ENCODE measurements around the gene NPB. TPM values are rescaled to one million over a fixed set of nuclear protein-coding genes. Genes with fewer than 3 reads are reported as not detected.

Gene NPB
- total and polyA plus RNA-seq, 2 donors (not counting 1 experiment from before 2014, with no cell fraction given) = 0.44 TPM; not detected in 1

- intact Hi-C loops (cut with micrococcal nuclease) = no loop called here
- CTCF ChIA-PET = no interaction called here
- Histone ChIP-seq H2AFZ (ENCODE audit: insufficient read depth, low read depth, low read length, poor library complexity, severe bottlenecking) (no peak overlapping the region), H3K9ac (ENCODE audit: low read length) (no peak overlapping the region), H3K27ac (ENCODE audit: low read length in 2 of 2) (no peak overlapping the region), H3K27me3 (replicated peaks in 1 of 4; ENCODE audit: control extremely low read depth in 1 of 4, control insufficient read depth in 3 of 4, insufficient read depth in 4 of 4, low read length in 3 of 4) (peaks cover 0 to 21% (median 0%) of the 10 kb centered on the region in 4 experiments), H3K36me3 (replicated peaks in 1 of 2; ENCODE audit: control extremely low read depth in 1 of 2, control insufficient read depth in 1 of 2, extremely low read depth in 1 of 2, insufficient read depth in 2 of 2, low read length in 1 of 2) (no peaks in the 10 kb centered on the region), H3K4me3 (ENCODE audit: control extremely low read depth in 1 of 5, extremely low read depth in 1 of 5, insufficient read depth in 1 of 5, low read depth in 2 of 5, low read length in 4 of 5) (no peak overlapping the region), H3K4me1 (ENCODE audit: control insufficient read depth in 2 of 2, insufficient read depth in 2 of 2, low read length in 2 of 2) (no peaks in the 10 kb centered on the region), H3K4me2 (replicated peaks; ENCODE audit: low read depth, low read length, poor library complexity, severe bottlenecking) (no peak overlapping the region), H3K79me2 (ENCODE audit: control insufficient read depth, insufficient read depth, low read length) (no peaks in the 10 kb centered on the region), H3K9me3 (ENCODE audit: control extremely low read depth in 1 of 3, control insufficient read depth in 2 of 3, insufficient read depth in 1 of 3, low read length in 2 of 3) (no peaks in the 10 kb centered on the region), H4K20me1 (ENCODE audit: control insufficient read depth, insufficient read depth, low read length, poor library complexity, severe bottlenecking) (no peaks in the 10 kb centered on the region)
- ATAC-seq (ENCODE audit: low read depth) = no peak
- Mint-ChIP-seq H3K27me3 (peaks cover 5% of the 10 kb centered on the region), H3K4me3 (no peak overlapping the region), H3K27ac (no peak overlapping the region), H3K4me1 (no peaks in the 10 kb centered on the region), H3K9me3 (ENCODE audit: insufficient read depth) (no peaks in the 10 kb centered on the region)
- POLR2A ChIA-PET = no interaction called here
- TF ChIP-seq CTCF (IDR thresholded peaks at IDR 0.05) (no peak), EZH2 (IDR thresholded peaks at IDR 0.05; ENCODE audit: borderline replicate concordance, insufficient read depth, low read depth, low read length, poor library complexity, severe bottlenecking) (no peak)
- 67% methylated on average over 10 of the region's 13 CpGs for WGBS (ENCODE audit: insufficient coverage)
- DNase-seq = no peak
Observed at GRCh38 chr17:81951785-81952684, 50.0 kb downstream of the NPB start.

Other genes starting within 250 kb of the NPB start
- 0.69 and 0.92 TPM in 2 replicates for gene PDE6G, start 245.7 kb upstream of the NPB start, total RNA-seq
- 1.1 and 1.6 TPM in 2 replicates for gene PDE6G, start 245.7 kb upstream of the NPB start, polyA plus RNA-seq
- 38.6 and 39.5 TPM in 2 replicates for gene OXLD1, start 235.6 kb upstream of the NPB start, total RNA-seq
- gene OXLD1, start 235.6 kb upstream of the NPB start, polyA plus RNA-seq = 53.5 and 102 TPM in 2 replicates
- 36.0 and 41.7 TPM in 2 replicates for gene CCDC137, start 235.5 kb upstream of the NPB start, total RNA-seq
- 12.9 and 18.8 TPM in 2 replicates for gene CCDC137, start 235.5 kb upstream of the NPB start, polyA plus RNA-seq
- 32.5 and 35.3 TPM in 2 replicates for gene ARL16, start 218.4 kb upstream of the NPB start, total RNA-seq
- 61.4 and 101 TPM in 2 replicates for gene ARL16, start 218.4 kb upstream of the NPB start, polyA plus RNA-seq
- 184 and 190 TPM in 2 replicates for gene HGS, start 218.2 kb upstream of the NPB start, total RNA-seq
- gene HGS, start 218.2 kb upstream of the NPB start, polyA plus RNA-seq = 206 and 220 TPM in 2 replicates
- gene MRPL12, start 198.9 kb upstream of the NPB start, total RNA-seq = 23.8 and 24.1 TPM in 2 replicates
- 15.9 and 25.6 TPM in 2 replicates for gene MRPL12, start 198.9 kb upstream of the NPB start, polyA plus RNA-seq
- gene SLC25A10, start 190.0 kb upstream of the NPB start, total RNA-seq = 5.0 and 6.5 TPM in 2 replicates
- 2.9 and 3.9 TPM in 2 replicates for gene SLC25A10, start 190.0 kb upstream of the NPB start, polyA plus RNA-seq
- not detected in 2 replicates for gene GCGR, start 98.1 kb upstream of the NPB start, total RNA-seq
- not detected in 2 replicates for gene GCGR, start 98.1 kb upstream of the NPB start, polyA plus RNA-seq
- gene MCRIP1, start 68.9 kb upstream of the NPB start, total RNA-seq = 69.7 and 74.3 TPM in 2 replicates
- 59.2 and 84.0 TPM in 2 replicates for gene MCRIP1, start 68.9 kb upstream of the NPB start, polyA plus RNA-seq
- not detected in 2 replicates for gene PPP1R27, start 67.2 kb upstream of the NPB start, total RNA-seq
- gene PPP1R27, start 67.2 kb upstream of the NPB start, polyA plus RNA-seq = not detected in 2 replicates
- gene P4HB, start 41.7 kb upstream of the NPB start, total RNA-seq = 191 and 197 TPM in 2 replicates
- gene P4HB, start 41.7 kb upstream of the NPB start, polyA plus RNA-seq = 37.4 and 42.5 TPM in 2 replicates
- 262 and 263 TPM in 2 replicates for gene ARHGDIA, start 30.9 kb upstream of the NPB start, total RNA-seq
- 510 and 744 TPM in 2 replicates for gene ARHGDIA, start 30.9 kb upstream of the NPB start, polyA plus RNA-seq
- 49.7 and 52.1 TPM in 2 replicates for gene ALYREF, start 10.7 kb upstream of the NPB start, total RNA-seq
- gene ALYREF, start 10.7 kb upstream of the NPB start, polyA plus RNA-seq = 102 and 128 TPM in 2 replicates
- 39.5 and 43.3 TPM in 2 replicates for gene ANAPC11, start 10.5 kb upstream of the NPB start, total RNA-seq
- gene ANAPC11, start 10.5 kb upstream of the NPB start, polyA plus RNA-seq = 110 and 120 TPM in 2 replicates
- gene PCYT2, start 9.2 kb downstream of the NPB start, total RNA-seq = 34.2 and 34.9 TPM in 2 replicates
- 33.4 and 38.7 TPM in 2 replicates for gene PCYT2, start 9.2 kb downstream of the NPB start, polyA plus RNA-seq
- gene SIRT7, start 15.9 kb downstream of the NPB start, total RNA-seq = 82.7 and 83.2 TPM in 2 replicates
- gene SIRT7, start 15.9 kb downstream of the NPB start, polyA plus RNA-seq = 59.5 and 77.2 TPM in 2 replicates
- gene MAFG, start 25.5 kb downstream of the NPB start, total RNA-seq = 27.9 and 29.0 TPM in 2 replicates
- gene MAFG, start 25.5 kb downstream of the NPB start, polyA plus RNA-seq = 11.4 and 29.8 TPM in 2 replicates
- 3.7 and 4.4 TPM in 2 replicates for gene PYCR1, start 35.1 kb downstream of the NPB start, total RNA-seq
- 3.7 and 4.3 TPM in 2 replicates for gene PYCR1, start 35.1 kb downstream of the NPB start, polyA plus RNA-seq
- gene MYADML2, start 45.0 kb downstream of the NPB start, total RNA-seq = not detected in 2 replicates
- not detected in 2 replicates for gene MYADML2, start 45.0 kb downstream of the NPB start, polyA plus RNA-seq
- gene NOTUM, start 58.9 kb downstream of the NPB start, total RNA-seq = not detected in 2 replicates
- gene NOTUM, start 58.9 kb downstream of the NPB start, polyA plus RNA-seq = not detected in 2 replicates
- 46.7 and 50.4 TPM in 2 replicates for gene ASPSCR1, start 75.4 kb downstream of the NPB start, total RNA-seq
- 32.3 and 34.0 TPM in 2 replicates for gene ASPSCR1, start 75.4 kb downstream of the NPB start, polyA plus RNA-seq
- gene CENPX, start 120.6 kb downstream of the NPB start, total RNA-seq = 26.7 and 37.0 TPM in 2 replicates
- gene CENPX, start 120.6 kb downstream of the NPB start, polyA plus RNA-seq = 36.8 and 40.1 TPM in 2 replicates
- 16.3 and 19.4 TPM in 2 replicates for gene LRRC45, start 121.1 kb downstream of the NPB start, total RNA-seq
- 19.6 and 20.4 TPM in 2 replicates for gene LRRC45, start 121.1 kb downstream of the NPB start, polyA plus RNA-seq
- gene RAC3, start 129.4 kb downstream of the NPB start, total RNA-seq = 0.41 and 0.62 TPM in 2 replicates
- gene RAC3, start 129.4 kb downstream of the NPB start, polyA plus RNA-seq = 1.1 and 2.0 TPM in 2 replicates
- 63.9 and 70.7 TPM in 2 replicates for gene DCXR, start 135.5 kb downstream of the NPB start, total RNA-seq
- gene DCXR, start 135.5 kb downstream of the NPB start, polyA plus RNA-seq = 143 and 424 TPM in 2 replicates
- gene RFNG, start 149.6 kb downstream of the NPB start, total RNA-seq = 30.1 TPM in 2 replicates
- gene RFNG, start 149.6 kb downstream of the NPB start, polyA plus RNA-seq = 37.8 and 44.5 TPM in 2 replicates
- 79.5 and 80.5 TPM in 2 replicates for gene GPS1, start 149.7 kb downstream of the NPB start, total RNA-seq
- gene GPS1, start 149.7 kb downstream of the NPB start, polyA plus RNA-seq = 105 and 124 TPM in 2 replicates
- gene DUS1L, start 163.6 kb downstream of the NPB start, total RNA-seq = 109 and 112 TPM in 2 replicates
- gene DUS1L, start 163.6 kb downstream of the NPB start, polyA plus RNA-seq = 241 and 291 TPM in 2 replicates
- 35.6 and 36.8 TPM in 2 replicates for gene FASN, start 196.0 kb downstream of the NPB start, total RNA-seq
- 19.4 and 29.6 TPM in 2 replicates for gene FASN, start 196.0 kb downstream of the NPB start, polyA plus RNA-seq

Data from B cell (primary cell).